Activated CD8-positive, alpha-beta memory T cell treated with anti-CD3 and anti-CD28 coated beads, Interleukin-2, amount 50 U/mL, for 24 hours (primary cell): Measurements from ENCODE around the gene ARID1B.

Experiments used
- DNase-seq: peaks from one replicate; pipeline ENCODE4 v3.0.0-alpha.2; 2020; ENCODE audit errors: extremely low read depth

ARID1B gene

GRCh38 chr6:157184202-157185015 is 407.2 kb downstream of the ARID1B start:
- DNase-seq = peak; percentile 6

- DNase-seq = no peak
Measured at GRCh38 chr6:157185171-157185570, 408.0 kb downstream of the ARID1B start.

- no peak for DNase-seq
Measured at GRCh38 chr6:157185986-157186385, 408.8 kb downstream of the ARID1B start.

GRCh38 chr6:157186785-157187181 is 409.6 kb downstream of the ARID1B start:
- DNase-seq = no peak

- DNase-seq = no peak
Measured at GRCh38 chr6:157187182-157188083, 410.3 kb downstream of the ARID1B start.

GRCh38 chr6:157188213-157188612 is 411.0 kb downstream of the ARID1B start:
- no peak for DNase-seq

- DNase-seq = no peak
Measured at GRCh38 chr6:157193443-157193996, 416.3 kb downstream of the ARID1B start.

- DNase-seq = no peak
Measured at GRCh38 chr6:157194110-157194509, 416.9 kb downstream of the ARID1B start.

GRCh38 chr6:157194643-157195042 is 417.5 kb downstream of the ARID1B start:
- no peak for DNase-seq

- DNase-seq = no peak
Measured at GRCh38 chr6:157196391-157196790, 419.2 kb downstream of the ARID1B start.

- DNase-seq = no peak
Measured at GRCh38 chr6:157198425-157199279, 421.5 kb downstream of the ARID1B start.

GRCh38 chr6:157200117-157200516 is 422.9 kb downstream of the ARID1B start:
- DNase-seq = no peak

GRCh38 chr6:157200611-157201010 is 423.4 kb downstream of the ARID1B start:
- no peak for DNase-seq

GRCh38 chr6:157201083-157201482 is 423.9 kb downstream of the ARID1B start:
- DNase-seq = no peak

GRCh38 chr6:157203312-157203744 is 426.1 kb downstream of the ARID1B start:
- no peak for DNase-seq

GRCh38 chr6:157203764-157204163 is 426.6 kb downstream of the ARID1B start:
- no peak for DNase-seq

- DNase-seq = no peak
Measured at GRCh38 chr6:157205473-157206358, 428.5 kb downstream of the ARID1B start.

- DNase-seq = no peak
Measured at GRCh38 chr6:157206359-157206815, 429.2 kb downstream of the ARID1B start.

- DNase-seq = no peak
Measured at GRCh38 chr6:157207521-157208076, 430.4 kb downstream of the ARID1B start.
